HEK293 (cell line): Measurements from ENCODE around the gene CACNA1D.

Source experiments
- REPIN1 ChIP-seq: fragments of 450-650 bp; formaldehyde crosslinking; IDR thresholded peaks from 2 replicates; pipeline ENCODE4 v1.5.1; 2017; ENCODE audit warnings: missing biosample characterization, missing genetic modification characterization, low read depth
- SETDB1 ChIP-seq: IDR thresholded peaks from one replicate; pipeline ENCODE4 v1.6.1; 2017; ENCODE audit warnings: mild to moderate bottlenecking, low read length, moderate library complexity, mixed read lengths; ENCODE audit not compliant: insufficient read length
- ZBTB20 ChIP-seq: fragments of 450-650 bp; formaldehyde crosslinking; IDR thresholded peaks from 2 replicates; pipeline ENCODE4 v1.5.1; 2016; ENCODE audit warnings: missing biosample characterization, missing genetic modification characterization
- ZBTB7A ChIP-seq: fragments of 450-650 bp; formaldehyde crosslinking; IDR thresholded peaks from 2 replicates; pipeline ENCODE4 v1.5.1; 2016; ENCODE audit warnings: low read depth, missing biosample characterization, missing genetic modification characterization
- TF ChIP-seq, protein P1 (sequence below): fragments of 450-650 bp; formaldehyde crosslinking; IDR thresholded peaks from 2 replicates; pipeline ENCODE4 v1.5.1; 2016; ENCODE audit warnings: missing biosample characterization, missing genetic modification characterization
- TF ChIP-seq, protein P2 (sequence below): sonication (generic); formaldehyde crosslinking; IDR thresholded peaks from 2 replicates; pipeline ENCODE4 v1.8.1; 2022; ENCODE audit warnings: mild to moderate bottlenecking, moderate library complexity, missing genetic modification reagents

- TF ChIP-seq SETDB1 (no peak), ZBTB7A (tag by site-specific recombination) (no peak), REPIN1 (tag by site-specific recombination) (no peak), ZBTB20 (no peak)
- TF ChIP-seq, protein P1, sequence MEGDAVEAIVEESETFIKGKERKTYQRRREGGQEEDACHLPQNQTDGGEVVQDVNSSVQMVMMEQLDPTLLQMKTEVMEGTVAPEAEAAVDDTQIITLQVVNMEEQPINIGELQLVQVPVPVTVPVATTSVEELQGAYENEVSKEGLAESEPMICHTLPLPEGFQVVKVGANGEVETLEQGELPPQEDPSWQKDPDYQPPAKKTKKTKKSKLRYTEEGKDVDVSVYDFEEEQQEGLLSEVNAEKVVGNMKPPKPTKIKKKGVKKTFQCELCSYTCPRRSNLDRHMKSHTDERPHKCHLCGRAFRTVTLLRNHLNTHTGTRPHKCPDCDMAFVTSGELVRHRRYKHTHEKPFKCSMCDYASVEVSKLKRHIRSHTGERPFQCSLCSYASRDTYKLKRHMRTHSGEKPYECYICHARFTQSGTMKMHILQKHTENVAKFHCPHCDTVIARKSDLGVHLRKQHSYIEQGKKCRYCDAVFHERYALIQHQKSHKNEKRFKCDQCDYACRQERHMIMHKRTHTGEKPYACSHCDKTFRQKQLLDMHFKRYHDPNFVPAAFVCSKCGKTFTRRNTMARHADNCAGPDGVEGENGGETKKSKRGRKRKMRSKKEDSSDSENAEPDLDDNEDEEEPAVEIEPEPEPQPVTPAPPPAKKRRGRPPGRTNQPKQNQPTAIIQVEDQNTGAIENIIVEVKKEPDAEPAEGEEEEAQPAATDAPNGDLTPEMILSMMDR (tag by site-specific recombination): no peak
- TF ChIP-seq, protein P2, sequence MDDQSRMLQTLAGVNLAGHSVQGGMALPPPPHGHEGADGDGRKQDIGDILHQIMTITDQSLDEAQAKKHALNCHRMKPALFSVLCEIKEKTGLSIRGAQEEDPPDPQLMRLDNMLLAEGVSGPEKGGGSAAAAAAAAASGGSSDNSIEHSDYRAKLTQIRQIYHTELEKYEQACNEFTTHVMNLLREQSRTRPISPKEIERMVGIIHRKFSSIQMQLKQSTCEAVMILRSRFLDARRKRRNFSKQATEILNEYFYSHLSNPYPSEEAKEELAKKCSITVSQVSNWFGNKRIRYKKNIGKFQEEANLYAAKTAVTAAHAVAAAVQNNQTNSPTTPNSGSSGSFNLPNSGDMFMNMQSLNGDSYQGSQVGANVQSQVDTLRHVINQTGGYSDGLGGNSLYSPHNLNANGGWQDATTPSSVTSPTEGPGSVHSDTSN (CRISPR knock-in tag): no peak
Observed at GRCh38 chr3:53493595-53493962, 832 bp upstream of the CACNA1D start.
